IMR-90 (cell line): ENCODE measurements around the gene PPM1H. TPM values are rescaled to one million over a fixed set of nuclear protein-coding genes. Genes with fewer than 3 reads are reported as not detected.

Experiments
- ATAC-seq: fragments of 200-7000 bp; cut with Tn5 transposase; 2 replicates; pipeline ENCODE4 v1.9.1; 2020; ENCODE audit warnings: low read depth, mild to moderate bottlenecking, moderate library complexity
- BruUV-seq: library from RNA; stranded (reverse); fragments of 400-500 nt; replicated peaks from 2 replicates; lab custom pipeline; 2021; lab: Mats Ljungman, UMichigan
- CTCF ChIA-PET: fragments of 300-600 bp; formaldehyde crosslinking; extraction: SDS; loops from one replicate; lab custom pipeline; 2021; ENCODE audit warnings: antibody characterized with exemption; lab: Yijun Ruan, JAX
- POLR2A ChIA-PET: fragments of 300-600 bp; sonication (Branson Sonifier 250); formaldehyde crosslinking; loops from one replicate; lab custom pipeline; 2022; ENCODE audit warnings: antibody characterized with exemption; ENCODE audit not compliant: unreplicated experiment; lab: Charles Lee
- DNase-seq: peaks from one replicate; pipeline ENCODE4 v3.0.0; 2013
- H2AFZ ChIP-seq: replicated peaks from 2 replicates; pipeline ENCODE3; 2013; ENCODE audit warnings: low read length, mild to moderate bottlenecking; ENCODE audit not compliant: poor library complexity
- H2AK5ac ChIP-seq: 2 replicates; pipeline ENCODE4 v1.6.1; 2013; ENCODE audit warnings: low read depth, low read length, inconsistent platforms
- H2AK9ac ChIP-seq: replicated peaks from 2 replicates; pipeline ENCODE3; 2013; ENCODE audit warnings: mild to moderate bottlenecking, low read depth, low read length, moderate library complexity; ENCODE audit not compliant: poor library complexity
- H2BK120ac ChIP-seq: 2 replicates; pipeline ENCODE4 v1.6.1; 2013; ENCODE audit warnings: low read depth, low read length, inconsistent platforms
- H2BK15ac ChIP-seq: 3 replicates; pipeline ENCODE4 v1.6.1; 2013; ENCODE audit warnings: low read depth, low read length, inconsistent platforms
- H2BK20ac ChIP-seq: 2 replicates; pipeline ENCODE4 v1.6.1; 2013; ENCODE audit warnings: low read depth, mild to moderate bottlenecking, inconsistent platforms, low read length, moderate library complexity
- H2BK5ac ChIP-seq: 2 replicates; pipeline ENCODE4 v1.6.1; 2013; ENCODE audit warnings: mild to moderate bottlenecking, low read depth, low read length, inconsistent platforms; ENCODE audit not compliant: poor library complexity, severe bottlenecking
- H3K14ac ChIP-seq: replicated peaks from 2 replicates; pipeline ENCODE4 v1.6.1; 2013; ENCODE audit warnings: low read depth, low read length, inconsistent platforms
- H3K18ac ChIP-seq: 2 replicates; pipeline ENCODE4 v1.6.1; 2013; ENCODE audit warnings: low read depth, low read length, control low read depth
- H3K23ac ChIP-seq: 2 replicates; pipeline ENCODE4 v1.6.1; 2013; ENCODE audit warnings: low read depth, low read length, inconsistent platforms
- H3K27ac ChIP-seq: 2 replicates; pipeline ENCODE4 v1.5.1; 2013; ENCODE audit warnings: mild to moderate bottlenecking, control low read depth, low read length; ENCODE audit not compliant: insufficient read depth
- H3K27me3 ChIP-seq: 2 replicates; pipeline ENCODE4 v1.6.1; 2013; ENCODE audit warnings: low read length; ENCODE audit not compliant: control insufficient read depth, insufficient read depth
- H3K36me3 ChIP-seq: 2 replicates; pipeline ENCODE4 v1.6.1; 2013; ENCODE audit warnings: low read length, mixed read lengths; ENCODE audit not compliant: control insufficient read depth, insufficient read depth
- H3K4ac ChIP-seq: 2 replicates; pipeline ENCODE4 v1.6.1; 2013; ENCODE audit warnings: low read depth, low read length, inconsistent platforms
- H3K4me1 ChIP-seq: 2 replicates; pipeline ENCODE4 v1.6.1; 2013; ENCODE audit warnings: low read length, mixed read lengths; ENCODE audit not compliant: control insufficient read depth, insufficient read depth
- H3K4me2 ChIP-seq: 2 replicates; pipeline ENCODE4 v1.6.1; 2013; ENCODE audit warnings: low read depth, mild to moderate bottlenecking, control low read depth, low read length, moderate library complexity
- H3K4me3 ChIP-seq: 2 replicates; pipeline ENCODE4 v1.5.1; 2013; ENCODE audit warnings: low read depth, mild to moderate bottlenecking, control low read depth, low read length, moderate library complexity; ENCODE audit not compliant: insufficient read depth
- H3K56ac ChIP-seq: 2 replicates; pipeline ENCODE4 v1.6.1; 2013; ENCODE audit warnings: low read length, inconsistent platforms; ENCODE audit not compliant: insufficient read depth; ENCODE audit errors: extremely low read depth
- H3K79me1 ChIP-seq, 2 experiments: 2 replicates each; pipeline ENCODE4 v1.6.1; 2013; ENCODE audit warnings: low read length in 2 of 2, inconsistent platforms in 1 of 2, low read depth in 1 of 2
- H3K9ac ChIP-seq: 2 replicates; pipeline ENCODE4 v1.6.1; 2013; ENCODE audit warnings: low read depth, low read length, control low read depth
- H3K9me1 ChIP-seq: 2 replicates; pipeline ENCODE4 v1.6.1; 2013; ENCODE audit warnings: low read length, inconsistent platforms; ENCODE audit not compliant: insufficient read depth
- H3K9me3 ChIP-seq: 2 replicates; pipeline ENCODE4 v1.6.1; 2013; ENCODE audit warnings: low read length; ENCODE audit not compliant: control insufficient read depth, insufficient read depth
- H4K20me1 ChIP-seq: 2 replicates; pipeline ENCODE4 v1.6.1; 2013; ENCODE audit warnings: low read length, inconsistent platforms; ENCODE audit not compliant: insufficient read depth
- H4K5ac ChIP-seq: 2 replicates; pipeline ENCODE4 v1.6.1; 2013; ENCODE audit warnings: mild to moderate bottlenecking, low read depth, low read length, control low read depth
- H4K8ac ChIP-seq, 2 experiments: 2 replicates each; pipeline ENCODE4 v1.6.1; 2013; ENCODE audit warnings: low read depth in 2 of 2, low read length in 2 of 2, control low read depth in 1 of 2, inconsistent platforms in 1 of 2
- H4K91ac ChIP-seq: 2 replicates; pipeline ENCODE4 v1.6.1; 2013; ENCODE audit warnings: low read depth, low read length, inconsistent platforms; ENCODE audit not compliant: insufficient read depth
- BHLHE40 ChIP-seq: fragments of 150-350 bp; IDR thresholded peaks from 2 replicates; pipeline ENCODE4 v1.6.1; 2016; ENCODE audit warnings: mild to moderate bottlenecking, low read depth, low read length
- CHD1 ChIP-seq: IDR thresholded peaks from 2 replicates; pipeline ENCODE4 v1.6.1; 2012; ENCODE audit warnings: low read depth, low read length, improper control_type of control experiment
- FOS ChIP-seq: fragments of 150-350 bp; IDR thresholded peaks from 2 replicates; pipeline ENCODE4 v1.6.1; 2016; ENCODE audit warnings: low read depth, low read length
- MAFK ChIP-seq: IDR thresholded peaks from 2 replicates; pipeline ENCODE4 v1.6.1; 2012; ENCODE audit warnings: low read depth, low read length, improper control_type of control experiment
- MAZ ChIP-seq: IDR thresholded peaks from 2 replicates; pipeline ENCODE4 v1.6.1; 2012; ENCODE audit warnings: low read depth, mild to moderate bottlenecking, low read length, improper control_type of control experiment, moderate library complexity, borderline replicate concordance
- MXI1 ChIP-seq: IDR thresholded peaks from 2 replicates; pipeline ENCODE4 v1.6.1; 2012; ENCODE audit warnings: low read depth, mild to moderate bottlenecking, low read length, moderate library complexity, borderline replicate concordance
- NFE2L2 ChIP-seq: fragments of 150-350 bp; IDR thresholded peaks from 2 replicates; pipeline ENCODE4 v1.6.1; 2016; ENCODE audit warnings: low read depth, mild to moderate bottlenecking, low read length
- POLR2A ChIP-seq: IDR thresholded peaks from 2 replicates; pipeline ENCODE4 v1.6.1; 2012; ENCODE audit warnings: mild to moderate bottlenecking, low read depth, low read length
- RAD21 ChIP-seq: IDR thresholded peaks from 2 replicates; pipeline ENCODE4 v1.6.1; 2012; ENCODE audit warnings: low read length, improper control_type of control experiment
- RCOR1 ChIP-seq: IDR thresholded peaks from 2 replicates; pipeline ENCODE4 v1.6.1; 2012; ENCODE audit warnings: mild to moderate bottlenecking, low read length, improper control_type of control experiment; ENCODE audit not compliant: insufficient replicate concordance
- RFX5 ChIP-seq: IDR thresholded peaks from 2 replicates; pipeline ENCODE4 v1.8.0; 2012; ENCODE audit warnings: low read depth, mild to moderate bottlenecking, low read length, moderate library complexity
- SMC3 ChIP-seq: fragments of 150-350 bp; IDR thresholded peaks from 2 replicates; pipeline ENCODE4 v1.6.1; 2016; ENCODE audit warnings: low read depth, mild to moderate bottlenecking, antibody characterized with exemption, low read length, moderate library complexity
- USF2 ChIP-seq: fragments of 150-350 bp; IDR thresholded peaks from 2 replicates; pipeline ENCODE4 v1.6.1; 2017; ENCODE audit warnings: mild to moderate bottlenecking, antibody characterized with exemption, low read length, low read depth
- WGBS, 2 experiments: methylation state at CpG; one replicate each; pipeline versions ENCODE4 v1.1.5 to v1.1.7; 2013; ENCODE audit warnings: missing lambda C conversion rate in 2 of 2; ENCODE audit not compliant: insufficient read length in 1 of 2; ENCODE audit errors: extremely low coverage in 2 of 2; 5-methylcytosine and 5-hydroxymethylcytosine counted together
- dilution Hi-C: fragments of 300-500 bp; cut with HindIII; formaldehyde crosslinking; loops from one replicate; pipeline ENCODE4 v1.14.3; 2018; ENCODE audit warnings: low sequenced_read_pairs; ENCODE audit not compliant: unreplicated experiment
- in situ Hi-C: fragments of 300-500 bp; cut with MboI; formaldehyde crosslinking; loops from 3 replicates; pipeline ENCODE4 v1.14.3; 2019; ENCODE audit warnings: low sequenced_read_pairs, inconsistent platforms, mixed read lengths
- intact Hi-C: fragments of 100-400 bp; cut with micrococcal nuclease; formaldehyde crosslinking; loops from 2 replicates; pipeline ENCODE4 v1.10.0; 2022
- polyA plus RNA-seq, 3 experiments: library from polyadenylated mRNA; depleted of rRNA; stranded (reverse); fragments of >200 nt; gene quantifications; 2 replicates each; pipeline ENCODE4 v1.2.3, GENCODE V29; 2012; ENCODE audit warnings: low replicate concordance in 1 of 3
- total RNA-seq: library from RNA; depleted of rRNA; stranded (reverse); fragments of >200 nt; gene quantifications from 2 replicates; pipeline ENCODE4 v1.2.3, GENCODE V29; 2012
- TF ChIP-seq, protein P1 (sequence below): conservative IDR thresholded peaks from 2 replicates; pipeline ENCODE4 v1.5.1; 2012; ENCODE audit warnings: mild to moderate bottlenecking, low read depth, low read length, improper control_type of control experiment

Gene PPM1H
- total and polyA plus RNA-seq, 2 of the 4 experiments (the other 2 are of a cell fraction), result 0.14 to 0.18 TPM

DNA sequence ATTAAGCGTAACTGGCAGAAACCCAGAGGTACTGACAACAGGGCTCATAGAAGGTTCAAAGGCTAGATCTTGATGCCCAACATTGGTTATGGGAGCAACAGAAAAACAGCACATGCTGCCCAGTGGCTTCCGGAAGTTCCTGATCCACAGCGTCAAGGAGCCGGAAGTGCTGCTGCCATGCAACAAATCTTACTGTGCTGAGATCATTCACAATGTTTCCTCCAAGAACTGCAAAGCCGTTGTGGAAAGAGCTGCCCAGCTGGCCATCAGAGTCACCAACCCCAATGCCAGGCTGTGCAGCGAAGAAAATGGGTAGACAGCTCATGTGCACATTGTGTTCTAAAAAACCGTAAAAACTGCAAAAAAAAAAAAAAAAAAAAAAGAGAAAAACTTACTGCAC lies 276.0 kb downstream of the PPM1H start:
- DNase-seq, result no peak
- Histone ChIP-seq H2BK20ac (no peak overlapping the region), H3K79me1 (no peaks in the 10 kb centered on the region), H4K5ac (no peak overlapping the region), H3K4ac (no peak overlapping the region), H3K4me2 (no peak overlapping the region), H3K9ac (no peak overlapping the region), H3K9me1 (no peaks in the 10 kb centered on the region), H3K27ac (no peak overlapping the region), H3K9me3 (no peaks in the 10 kb centered on the region), H2AFZ (no peak overlapping the region), H3K27me3 (peaks cover 2% of the 10 kb centered on the region; the same call in 1 of the 2 replicates), H3K14ac (no peak overlapping the region), H2BK15ac (no peak overlapping the region), H4K20me1 (no peaks in the 10 kb centered on the region), H3K36me3 (no peaks in the 10 kb centered on the region), H2BK120ac (no peak overlapping the region), H3K56ac (no peak overlapping the region), H3K4me1 (peaks cover 3% of the 10 kb centered on the region; the same call in 1 of the 2 replicates), H2AK5ac (no peak overlapping the region), H4K8ac (no peak overlapping the region), H2AK9ac (no peak overlapping the region), H3K23ac (no peak overlapping the region), H2BK5ac (no peak overlapping the region), H3K18ac (no peak overlapping the region), H3K4me3 (no peak overlapping the region), H4K91ac (no peak overlapping the region)
- POLR2A ChIA-PET, result no interaction called here
- in situ Hi-C loops, result no loop called here
- no peak for ATAC-seq
- intact Hi-C loops, result no loop called here
- TF ChIP-seq RAD21 (no peak), CHD1 (no peak), FOS (no peak), SMC3 (no peak), RCOR1 (no peak), USF2 (no peak), MAZ (no peak), MXI1 (no peak), RFX5 (no peak), POLR2A (no peak), BHLHE40 (no peak), MAFK (no peak), NFE2L2 (no peak)
- TF ChIP-seq, protein P1, sequence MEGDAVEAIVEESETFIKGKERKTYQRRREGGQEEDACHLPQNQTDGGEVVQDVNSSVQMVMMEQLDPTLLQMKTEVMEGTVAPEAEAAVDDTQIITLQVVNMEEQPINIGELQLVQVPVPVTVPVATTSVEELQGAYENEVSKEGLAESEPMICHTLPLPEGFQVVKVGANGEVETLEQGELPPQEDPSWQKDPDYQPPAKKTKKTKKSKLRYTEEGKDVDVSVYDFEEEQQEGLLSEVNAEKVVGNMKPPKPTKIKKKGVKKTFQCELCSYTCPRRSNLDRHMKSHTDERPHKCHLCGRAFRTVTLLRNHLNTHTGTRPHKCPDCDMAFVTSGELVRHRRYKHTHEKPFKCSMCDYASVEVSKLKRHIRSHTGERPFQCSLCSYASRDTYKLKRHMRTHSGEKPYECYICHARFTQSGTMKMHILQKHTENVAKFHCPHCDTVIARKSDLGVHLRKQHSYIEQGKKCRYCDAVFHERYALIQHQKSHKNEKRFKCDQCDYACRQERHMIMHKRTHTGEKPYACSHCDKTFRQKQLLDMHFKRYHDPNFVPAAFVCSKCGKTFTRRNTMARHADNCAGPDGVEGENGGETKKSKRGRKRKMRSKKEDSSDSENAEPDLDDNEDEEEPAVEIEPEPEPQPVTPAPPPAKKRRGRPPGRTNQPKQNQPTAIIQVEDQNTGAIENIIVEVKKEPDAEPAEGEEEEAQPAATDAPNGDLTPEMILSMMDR, result no peak
- dilution Hi-C loops, result no loop called here
- CTCF ChIA-PET, result interaction anchor here (0.6 kb wide), 1 partner anchor 15 kb away, joined by 8 read pairs; no protein-coding TSS in a partner anchor
- no TSS peak for BruUV-seq
- 100% methylated on average over 4 of the region's 7 CpGs; no CpG with 5 or more reads in 1 of the 2 experiments for WGBS, 2 experiments
